GM12892 (cell line): ENCODE measurements around the gene MRPL58.
"Not testable (repeated sequence)": the region's sequence is repeated elsewhere in the genome, so short reads cannot be mapped to it uniquely, and the experiment has no call there.

Experiments used
- DNase-seq: peaks from one replicate; pipeline ENCODE4 v3.0.0; 2011; ENCODE audit not compliant: insufficient read length
- FAIRE-seq: peaks from 2 replicates; lab custom pipeline; 2011; peaks lifted over from hg19 to GRCh38; lab: Jason Lieb, UNC
- POLR2A ChIP-seq: IDR thresholded peaks from 2 replicates; pipeline ENCODE4 v1.6.1; 2011; ENCODE audit warnings: low read depth, low read length, control low read depth
- POLR2AphosphoS5 ChIP-seq: IDR thresholded peaks from 2 replicates; pipeline ENCODE4 v1.6.1; 2011; ENCODE audit warnings: low read depth, low read length, control low read depth
- TAF1 ChIP-seq: IDR thresholded peaks from 2 replicates; pipeline ENCODE4 v1.6.1; 2011; ENCODE audit warnings: low read depth, mild to moderate bottlenecking, control low read depth, low read length, borderline replicate concordance

MRPL58 gene

DNA sequence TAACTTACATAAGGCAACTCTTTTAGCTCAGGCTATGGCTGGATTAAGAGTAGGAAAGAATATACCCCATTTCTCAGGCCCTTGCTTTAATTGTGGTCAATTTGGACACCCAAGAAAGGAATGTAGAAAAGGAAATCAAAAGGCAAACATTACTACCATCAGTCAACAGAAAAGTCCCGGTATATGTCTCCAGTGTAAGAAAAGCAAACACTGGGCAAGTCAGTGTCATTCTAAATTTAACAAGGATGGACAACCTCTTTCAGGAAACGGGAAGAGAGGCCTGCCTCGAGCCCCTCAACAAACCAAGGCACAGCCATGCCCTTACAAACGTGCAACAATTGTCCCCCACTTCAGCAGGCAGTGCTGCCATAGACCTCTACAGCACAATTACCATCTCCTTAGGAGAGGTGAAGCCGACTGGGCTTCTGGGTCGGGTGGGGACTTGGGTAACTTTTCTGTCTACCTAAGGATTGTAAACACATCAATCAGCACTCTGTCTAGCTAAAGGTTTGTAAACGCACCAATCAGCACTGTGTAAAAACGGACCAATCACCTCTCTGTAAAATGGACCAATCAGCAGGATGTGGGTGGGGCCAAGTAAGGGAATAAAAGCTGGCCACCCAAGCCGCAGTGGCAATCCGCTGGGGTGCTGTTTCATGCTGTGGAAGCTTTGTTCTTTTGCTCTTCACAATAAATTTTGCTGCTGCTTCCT lies 12.4 kb downstream of the MRPL58 start:
- DNase-seq, result no peak
- FAIRE-seq, result no peak
- TF ChIP-seq TAF1 (no peak), POLR2AphosphoS5 (no peak), POLR2A (no peak)

DNA sequence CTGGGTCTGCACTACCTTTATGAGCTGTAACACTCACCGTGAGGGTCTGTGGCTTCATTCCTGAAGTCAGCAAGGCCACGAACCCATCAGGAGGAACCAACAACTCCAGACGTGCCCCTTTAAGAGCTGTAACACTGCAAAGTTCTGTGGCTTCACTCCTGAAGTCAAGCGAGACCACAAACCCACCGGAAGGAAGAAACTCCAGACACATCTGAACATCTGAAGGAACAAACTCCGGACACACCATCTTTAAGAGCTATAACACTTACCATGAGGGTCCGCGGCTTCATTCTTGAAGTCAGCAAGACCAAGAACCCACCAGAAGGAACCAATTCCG lies 12.9 kb downstream of the MRPL58 start:
- FAIRE-seq, DNase-seq: not testable (repeated sequence)

DNA sequence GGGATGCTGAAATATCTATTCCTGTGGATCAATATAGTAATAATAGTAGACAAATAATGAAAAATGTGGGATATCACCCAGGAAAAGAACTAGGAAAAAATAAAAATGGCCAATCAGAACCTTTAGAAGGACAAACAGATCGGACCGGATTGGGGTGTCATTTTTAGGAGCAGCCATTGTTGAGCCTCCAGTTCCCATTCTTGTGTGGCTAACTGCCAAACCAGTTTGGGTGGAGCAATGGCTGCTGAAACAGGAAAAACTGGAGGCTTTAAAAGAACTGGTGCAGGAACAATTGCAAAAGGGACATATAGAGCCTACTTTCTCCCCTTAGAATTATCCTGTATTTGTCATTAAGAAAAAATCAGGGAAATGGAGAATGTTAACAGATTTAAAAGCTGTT lies 14.2 kb downstream of the MRPL58 start:
- FAIRE-seq, result not testable (repeated sequence)

DNA sequence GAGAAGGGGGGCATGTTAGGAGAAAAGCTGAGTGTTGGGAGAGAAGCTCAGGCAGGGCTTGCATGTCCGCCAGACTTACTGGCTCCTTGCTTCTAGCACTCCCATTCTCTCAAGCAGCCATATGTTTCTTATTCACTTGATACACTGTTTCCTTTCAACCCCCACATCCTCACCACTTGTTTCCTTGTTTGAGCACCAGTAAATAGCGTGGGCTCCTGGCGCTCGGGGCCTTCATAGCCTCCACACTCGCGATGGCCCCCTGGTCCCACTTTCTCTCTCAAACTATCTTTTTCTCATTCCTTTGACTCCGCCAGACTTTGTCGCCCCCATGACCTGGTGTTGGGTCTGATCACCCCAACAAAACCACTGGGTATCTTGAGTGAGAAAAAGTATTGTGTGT lies 17.7 kb downstream of the MRPL58 start:
- DNase-seq, result no peak
- TF ChIP-seq POLR2A, result no peak
- no peak for TF ChIP-seq POLR2AphosphoS5
- no peak for TF ChIP-seq TAF1
- FAIRE-seq, result no peak

More for the DNA sequence above, 14.2 kb downstream of the MRPL58 start:
- DNase-seq, result not testable (repeated sequence)

DNA sequence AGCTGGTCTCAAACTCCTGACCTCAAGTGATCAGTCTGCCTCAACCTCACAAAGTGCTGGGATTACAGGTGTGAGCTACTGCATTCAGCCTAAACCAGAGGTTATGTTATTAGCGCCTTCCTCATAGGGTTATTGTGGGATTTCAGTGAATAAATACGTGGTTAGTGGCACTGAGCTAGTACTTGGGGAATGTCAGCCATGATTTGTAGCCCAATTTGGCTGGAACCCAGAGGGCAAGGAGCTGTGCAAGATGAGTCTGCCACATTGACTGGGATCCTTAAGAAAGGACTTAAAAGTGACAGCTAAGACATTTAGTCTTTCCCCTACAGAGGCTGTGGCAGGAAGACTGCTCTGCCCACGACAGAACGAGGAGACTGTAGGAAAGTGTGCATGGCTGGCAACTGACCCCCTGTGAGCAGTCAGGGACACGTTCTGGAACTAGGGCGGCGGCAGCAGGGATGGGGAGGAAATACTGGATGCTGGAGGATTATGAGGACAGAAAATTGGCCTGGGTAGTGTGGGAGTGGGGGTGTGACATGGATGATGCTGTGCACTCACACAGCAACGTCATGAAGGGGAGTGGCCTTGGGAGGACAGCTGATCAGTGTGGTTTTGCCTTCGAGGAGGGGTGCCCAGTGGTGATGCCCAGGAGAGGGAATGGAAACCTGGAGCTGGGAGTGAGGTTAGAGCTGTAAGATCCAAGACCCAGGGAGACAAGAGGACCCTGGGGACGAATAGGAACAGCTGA lies 19.7 kb downstream of the MRPL58 start:
- DNase-seq, result no peak
- FAIRE-seq, result peak; percentile 84
- TF ChIP-seq POLR2A (no peak), POLR2AphosphoS5 (no peak), TAF1 (no peak)

DNA sequence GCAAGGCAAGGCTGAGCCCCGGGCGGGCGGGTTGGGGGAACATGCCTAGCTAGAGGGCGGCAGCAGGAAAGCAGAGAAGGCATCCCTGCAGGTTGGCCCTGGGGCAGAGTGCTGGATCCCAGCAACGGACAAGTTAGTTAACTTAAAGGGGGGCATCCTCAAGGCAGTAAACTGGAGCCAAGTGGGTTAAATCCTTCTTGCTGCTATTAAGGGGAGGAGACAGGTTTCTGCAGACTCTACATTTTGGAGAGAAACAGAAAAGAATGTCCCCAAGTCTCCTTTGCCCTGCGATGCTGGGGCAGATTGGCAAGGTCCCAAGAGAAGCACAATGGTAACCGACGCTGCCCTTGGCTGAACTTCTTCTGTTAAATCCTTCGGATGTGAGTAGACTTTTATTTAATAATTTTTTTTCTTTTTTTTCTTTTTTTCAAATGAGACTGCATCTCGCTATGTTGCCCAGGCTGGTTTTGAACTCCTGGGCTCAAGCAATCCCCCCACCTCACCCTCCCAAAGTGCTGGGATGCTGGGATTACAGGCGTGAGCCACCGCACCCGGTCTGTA lies 20.3 kb downstream of the MRPL58 start:
- FAIRE-seq (no peak), DNase-seq (no peak)
- TF ChIP-seq POLR2AphosphoS5 (no peak), POLR2A (no peak), TAF1 (no peak)

DNA sequence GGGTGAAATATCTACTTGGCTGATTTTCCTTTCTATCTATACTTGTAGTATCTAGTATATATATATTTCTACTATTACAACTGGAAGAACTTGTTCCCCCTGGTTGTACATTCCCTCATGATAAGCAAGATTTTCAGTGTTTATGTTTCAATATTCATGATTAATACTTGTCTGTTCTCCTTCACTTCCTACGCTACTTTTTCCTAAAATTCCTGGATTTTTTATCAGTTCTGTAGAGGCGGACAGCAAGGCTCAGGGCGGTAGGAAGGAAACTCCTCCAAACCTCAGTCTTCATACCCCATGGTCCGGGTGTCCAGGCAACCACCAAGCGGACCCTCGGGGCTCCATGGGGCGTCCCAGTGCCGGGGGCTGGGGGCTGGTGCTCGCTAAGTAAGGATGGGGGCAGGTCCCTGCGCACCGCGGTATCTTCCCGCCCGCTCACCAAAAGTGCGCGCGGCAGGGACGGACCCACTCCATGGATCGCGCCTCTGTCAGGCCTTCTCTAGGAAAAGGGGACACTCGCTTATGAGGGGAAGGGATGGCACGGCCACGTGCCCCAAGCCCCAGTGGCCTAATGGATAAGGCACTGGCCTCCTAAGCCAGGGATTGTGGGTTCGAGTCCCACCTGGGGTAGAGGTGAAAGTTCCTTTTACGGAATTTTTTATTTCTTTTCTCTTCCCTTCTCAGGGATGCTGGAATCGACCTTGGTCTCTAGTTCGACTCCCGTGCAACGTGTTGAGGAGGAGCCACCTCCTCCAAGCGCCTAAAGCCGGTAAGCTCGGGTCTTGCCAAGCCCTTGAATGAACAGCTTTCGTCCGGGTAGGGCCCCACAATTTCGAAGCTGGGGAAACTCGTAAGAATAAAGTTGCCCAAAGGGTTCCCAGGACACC lies 21.1 kb downstream of the MRPL58 start:
- peak; percentile 65 for DNase-seq
- peak; percentile 92 for FAIRE-seq
- TF ChIP-seq POLR2AphosphoS5, result no peak; the same call in 1 of the 2 replicates
- no peak for TF ChIP-seq TAF1
- TF ChIP-seq POLR2A, result peak; percentile 4; the same call in 1 of the 2 replicates

DNA sequence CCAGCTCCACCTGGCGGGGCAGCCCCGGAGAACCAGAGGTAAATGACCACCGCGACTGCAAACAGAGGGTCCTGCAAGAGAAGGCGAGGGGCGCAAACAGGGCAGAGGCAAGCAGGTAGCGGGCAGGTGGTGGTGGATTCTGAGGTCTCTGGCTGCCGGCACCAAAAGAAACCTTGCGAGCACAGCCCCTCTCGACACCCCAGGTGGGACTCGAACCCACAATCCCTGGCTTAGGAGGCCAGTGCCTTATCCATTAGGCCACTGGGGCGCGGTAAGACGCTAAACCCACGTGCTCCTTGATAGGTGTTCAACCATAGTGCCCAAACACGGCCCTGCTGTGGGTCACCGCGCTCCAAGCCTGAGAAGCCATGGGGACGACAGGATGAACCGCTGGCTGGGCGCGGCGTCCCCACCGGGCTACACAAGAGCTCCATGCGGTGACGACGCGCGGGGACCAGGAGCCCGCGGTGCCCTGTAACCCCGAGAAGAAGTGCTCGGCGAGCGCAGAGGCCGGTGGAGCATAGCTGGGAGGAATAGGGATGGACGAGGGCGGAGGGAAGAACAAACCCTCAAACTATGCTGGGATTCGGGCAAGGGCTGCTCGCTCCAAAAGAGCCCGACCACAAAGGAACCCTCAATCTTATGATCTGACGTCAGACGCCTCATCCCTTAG lies 21.9 kb downstream of the MRPL58 start:
- TF ChIP-seq TAF1 (no peak), POLR2AphosphoS5 (no peak), POLR2A (no peak; the same call in 1 of the 2 replicates)
- peak; percentile 70 for DNase-seq
- FAIRE-seq, result peak; percentile 46

DNA sequence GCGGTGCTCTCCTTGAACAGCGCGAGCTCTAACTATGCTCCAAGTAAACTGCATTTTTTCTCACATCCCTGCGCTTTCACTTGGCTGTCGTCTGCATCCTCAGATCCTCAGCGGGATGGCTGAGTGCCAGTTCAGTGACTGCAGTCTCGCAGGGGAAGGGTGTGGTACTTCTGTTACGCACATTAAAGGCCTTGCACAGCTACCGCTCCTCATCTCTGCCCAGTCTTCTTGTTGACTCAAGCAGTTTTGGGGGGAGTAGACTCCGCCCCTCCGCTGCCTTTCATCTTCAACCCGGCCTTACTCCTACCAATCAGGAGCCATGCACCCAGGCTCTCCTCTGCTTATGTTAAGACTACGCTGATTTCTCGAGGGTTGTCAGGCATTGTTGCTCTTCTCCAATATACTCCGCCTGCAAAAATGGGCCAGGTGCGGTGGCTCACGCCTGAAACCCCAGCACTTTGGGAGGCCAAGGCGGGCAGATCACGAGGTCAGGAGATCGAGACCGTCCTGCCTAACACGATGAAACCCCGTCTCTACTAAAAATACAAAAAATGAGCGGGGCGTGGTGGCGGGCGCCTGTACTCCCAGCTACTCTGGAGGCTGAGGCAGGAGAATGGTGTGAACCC lies 24.3 kb downstream of the MRPL58 start:
- DNase-seq (no peak), FAIRE-seq (no peak)
- TF ChIP-seq POLR2AphosphoS5 (no peak), TAF1 (no peak), POLR2A (no peak)

DNA sequence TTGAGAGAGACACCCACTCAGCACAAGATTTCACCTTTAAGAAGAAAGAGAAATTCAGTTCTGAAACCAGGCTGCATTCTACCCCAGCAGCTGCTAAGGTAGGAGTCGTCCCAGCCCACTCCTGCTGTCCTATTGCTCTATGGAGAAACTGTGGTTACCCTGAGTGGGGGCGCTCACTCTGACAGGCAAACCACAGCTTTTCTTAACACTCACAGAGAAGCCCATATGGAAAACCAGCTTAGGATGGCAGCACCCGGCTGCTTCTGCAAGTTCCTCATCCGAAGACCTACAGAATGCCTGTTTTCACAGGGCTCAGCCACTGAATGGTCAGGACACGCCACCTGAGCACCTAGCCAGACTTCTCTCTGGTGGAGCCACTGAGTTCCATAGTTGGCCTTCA lies 26.8 kb downstream of the MRPL58 start:
- DNase-seq (no peak), FAIRE-seq (no peak)
- no peak for TF ChIP-seq TAF1
- no peak for TF ChIP-seq POLR2AphosphoS5
- TF ChIP-seq POLR2A, result no peak

DNA sequence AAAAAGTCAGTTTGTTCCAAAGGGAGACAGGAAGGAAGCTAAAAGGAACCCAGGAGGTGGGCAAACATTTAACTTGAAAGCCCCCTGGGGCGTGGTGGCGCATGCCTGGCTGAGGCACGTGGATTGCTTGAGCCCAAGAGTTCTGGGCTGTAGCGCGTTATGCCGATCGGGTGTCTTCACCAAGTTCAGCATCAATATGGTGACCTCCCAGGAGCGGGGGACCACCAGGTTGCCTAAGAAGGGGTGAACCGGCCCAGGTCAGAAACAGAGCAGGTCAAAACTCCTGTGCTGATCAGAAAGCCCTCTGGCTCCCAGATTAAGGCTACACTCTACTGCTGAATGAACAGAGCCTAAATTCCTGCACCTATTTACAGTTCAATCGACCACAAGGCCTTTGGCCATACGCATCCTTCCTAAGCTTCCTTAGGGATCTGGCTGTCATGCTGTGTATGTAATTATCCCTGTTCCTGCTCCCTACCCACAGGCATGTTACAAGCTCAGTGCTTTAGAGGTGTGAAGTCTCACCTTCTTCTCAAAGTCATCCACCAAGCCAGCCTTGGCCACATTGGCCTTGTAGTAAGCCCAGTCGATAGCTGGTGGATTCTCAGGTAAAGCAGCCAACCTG lies 29.3 kb downstream of the MRPL58 start:
- no peak for TF ChIP-seq POLR2AphosphoS5
- no peak for TF ChIP-seq POLR2A
- no peak for TF ChIP-seq TAF1
- no peak for FAIRE-seq
- DNase-seq, result no peak

DNA sequence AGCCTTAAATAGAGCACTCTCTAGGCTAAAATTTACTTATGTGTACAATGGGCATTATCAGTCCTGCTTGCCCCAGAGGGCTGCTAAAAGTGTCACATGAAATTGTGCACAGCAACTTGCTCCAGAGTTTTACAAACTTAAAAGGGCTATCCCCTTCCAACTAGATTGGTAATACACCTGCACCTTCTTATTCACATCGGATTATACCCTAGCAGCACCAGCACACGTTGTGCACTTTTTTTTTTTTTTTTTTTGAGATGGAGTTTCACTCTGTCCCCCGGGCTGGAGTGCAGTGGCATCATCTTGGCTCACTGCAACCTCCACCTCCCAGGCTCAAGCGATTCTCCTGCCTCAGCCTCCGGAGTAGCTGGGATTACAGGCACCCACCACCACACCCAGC lies 31.3 kb downstream of the MRPL58 start:
- DNase-seq, FAIRE-seq: not testable (repeated sequence)
